Measurements from ENCODE around the gene SEC14L2.

The SEC14L2 gene

DNA sequence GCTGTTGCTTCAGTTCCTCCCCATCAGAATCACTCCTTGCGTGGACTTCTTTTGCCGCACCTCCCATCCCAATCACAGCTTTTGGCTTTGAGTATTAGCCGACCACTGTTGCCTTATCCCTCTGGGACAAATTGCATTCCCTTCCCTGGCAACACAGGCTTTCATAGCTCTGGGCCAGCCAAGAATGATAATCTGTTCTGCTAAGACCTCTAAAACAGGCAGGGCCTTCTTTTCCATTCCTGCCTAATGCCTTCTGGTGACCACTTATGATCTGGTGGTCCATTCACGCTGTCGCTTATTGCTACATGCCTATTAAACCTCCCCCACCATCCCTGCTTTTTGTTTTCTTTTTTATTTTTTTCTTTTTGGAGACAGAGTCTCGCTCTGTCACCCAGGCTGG, 9.6 kb downstream of the SEC14L2 start:
- Histone ChIP-seq H3K27ac (ENCODE audit: low read depth, low read length) (no peak overlapping the region), H2AFZ (ENCODE audit: insufficient read depth, low read length, poor library complexity) (no peak overlapping the region), H3K23ac (ENCODE audit: low read length) (no peak overlapping the region), H3K4me2 (ENCODE audit: low read length) (no peak overlapping the region), H2BK120ac (ENCODE audit: insufficient read depth, low read length, poor library complexity) (no peak overlapping the region), H2BK12ac (ENCODE audit: low read length) (no peak overlapping the region), H3K36me3 (ENCODE audit: control insufficient read depth in 1 of 2, insufficient read depth in 2 of 2, low read length in 2 of 2) (peaks cover 0 to 4% of the 10 kb centered on the region in 2 experiments), H4K12ac (ENCODE audit: low read depth, low read length) (no peak overlapping the region), H3K4ac (ENCODE audit: low read depth, low read length) (no peak overlapping the region), H3K18ac (ENCODE audit: low read length) (no peak overlapping the region), H3K9ac (ENCODE audit: low read length) (no peak overlapping the region), H2BK5ac (ENCODE audit: low read depth, low read length, poor library complexity) (no peak overlapping the region), H2AK5ac (ENCODE audit: low read length) (no peak overlapping the region), H3K9me3 (ENCODE audit: insufficient read depth, low read depth, low read length) (no peaks in the 10 kb centered on the region), H3K27me3 (ENCODE audit: insufficient read depth, low read length) (no peaks in the 10 kb centered on the region), H4K8ac (ENCODE audit: low read depth, low read length) (no peak overlapping the region), H3K4me3 (ENCODE audit: low read depth, low read length) (no peak overlapping the region), H3K79me1 (ENCODE audit: low read length) (no peaks in the 10 kb centered on the region), H3K14ac (ENCODE audit: low read length) (no peak overlapping the region), H3K4me1 (ENCODE audit: control insufficient read depth in 1 of 2, insufficient read depth in 2 of 2, low read length in 2 of 2) (peaks cover 4 to 11% of the 10 kb centered on the region in 2 experiments), H4K91ac (ENCODE audit: low read depth, low read length) (no peak overlapping the region), H3K79me2 (ENCODE audit: control insufficient read depth, insufficient read depth, low read length, poor library complexity) (no peaks in the 10 kb centered on the region)
- no CpG with 5 or more reads among the region's 6 CpGs for WGBS (ENCODE audit: extremely low coverage, insufficient coverage, insufficient read length)
- no peak for DNase-seq

DNA sequence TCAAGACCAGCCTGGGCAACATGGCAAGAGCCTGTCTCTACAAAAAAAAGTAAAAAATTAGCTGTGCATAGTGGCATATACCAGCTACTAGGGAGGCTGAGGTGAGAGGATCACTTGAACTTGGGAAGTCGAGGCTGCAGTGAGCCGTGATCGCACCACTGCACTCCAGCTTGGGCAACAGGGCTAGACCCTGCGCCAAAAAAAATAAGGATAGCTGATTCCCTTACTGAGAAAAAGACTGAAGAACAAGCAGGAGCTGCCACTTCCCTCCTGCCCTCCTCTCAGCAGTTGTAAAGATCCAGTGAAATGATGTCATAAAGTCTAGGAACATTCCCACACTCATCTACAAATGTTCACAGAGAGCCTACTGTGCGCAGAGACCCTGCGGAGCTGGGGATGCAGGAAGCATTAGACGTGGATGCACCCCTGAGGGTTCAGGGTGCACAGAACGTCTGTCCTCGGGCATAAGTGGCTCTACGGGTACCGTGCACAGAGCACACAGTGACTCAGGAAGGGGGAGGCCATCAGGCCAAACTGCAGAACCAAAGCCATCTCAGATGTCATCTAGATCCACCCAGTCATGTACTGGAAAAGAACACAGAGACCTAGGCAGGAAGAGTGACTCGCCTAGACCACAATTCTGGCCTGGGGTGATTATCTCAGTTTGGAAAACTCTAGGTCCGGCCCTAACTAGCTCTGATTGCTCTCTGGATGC, 11.7 kb downstream of the SEC14L2 start:
- Histone ChIP-seq H3K9me3 (ENCODE audit: insufficient read depth, low read depth, low read length) (no peaks in the 10 kb centered on the region), H2AK5ac (ENCODE audit: low read length) (no peak overlapping the region), H3K4me3 (ENCODE audit: low read depth, low read length) (no peak overlapping the region), H4K12ac (ENCODE audit: low read depth, low read length) (no peak overlapping the region), H3K27me3 (ENCODE audit: insufficient read depth, low read length) (no peaks in the 10 kb centered on the region), H3K27ac (ENCODE audit: low read depth, low read length) (no peak overlapping the region), H3K4me1 (ENCODE audit: control insufficient read depth in 1 of 2, insufficient read depth in 2 of 2, low read length in 2 of 2) (peaks cover 4 to 8% of the 10 kb centered on the region in 2 experiments), H4K8ac (ENCODE audit: low read depth, low read length) (no peak overlapping the region), H3K79me2 (ENCODE audit: control insufficient read depth, insufficient read depth, low read length, poor library complexity) (no peaks in the 10 kb centered on the region), H4K91ac (ENCODE audit: low read depth, low read length) (no peak overlapping the region), H3K79me1 (ENCODE audit: low read length) (no peaks in the 10 kb centered on the region), H3K18ac (ENCODE audit: low read length) (no peak overlapping the region), H2AFZ (ENCODE audit: insufficient read depth, low read length, poor library complexity) (no peak overlapping the region), H3K9ac (ENCODE audit: low read length) (no peak overlapping the region), H3K36me3 (ENCODE audit: control insufficient read depth in 1 of 2, insufficient read depth in 2 of 2, low read length in 2 of 2) (peaks cover 0 to 4% of the 10 kb centered on the region in 2 experiments), H2BK5ac (ENCODE audit: low read depth, low read length, poor library complexity) (no peak overlapping the region), H2BK12ac (ENCODE audit: low read length) (no peak overlapping the region), H3K4me2 (ENCODE audit: low read length) (no peak overlapping the region), H2BK120ac (ENCODE audit: insufficient read depth, low read length, poor library complexity) (no peak overlapping the region), H3K23ac (ENCODE audit: low read length) (no peak overlapping the region), H3K14ac (ENCODE audit: low read length) (no peak overlapping the region), H3K4ac (ENCODE audit: low read depth, low read length) (no peak overlapping the region)
- DNase-seq = no peak
- WGBS (ENCODE audit: extremely low coverage, insufficient coverage, insufficient read length) = no CpG with 5 or more reads among the region's 13 CpGs

DNA sequence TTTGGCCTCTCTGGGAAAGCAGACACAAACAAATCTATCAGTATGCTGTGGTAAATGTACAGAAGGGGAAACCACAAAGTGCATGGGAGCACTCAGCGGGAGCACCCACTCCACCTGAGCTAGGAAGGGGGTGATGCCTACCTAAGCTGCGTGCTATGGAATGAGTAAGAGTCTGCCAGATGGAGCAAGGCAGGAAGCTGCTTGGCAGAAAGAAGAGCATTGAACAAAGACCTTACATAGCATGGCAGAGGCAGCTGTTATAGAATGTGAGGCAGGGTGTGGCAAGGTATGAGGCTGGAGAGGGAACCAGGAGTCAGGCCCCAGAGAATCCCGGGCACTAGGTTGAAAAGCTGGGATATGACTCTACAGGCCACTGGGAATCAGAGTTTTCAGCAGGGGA, 15.0 kb downstream of the SEC14L2 start:
- no peak overlapping the region for H3K4me3 ChIP-seq (ENCODE audit: low read depth, low read length)
- H4K12ac ChIP-seq (ENCODE audit: low read depth, low read length) = no peak overlapping the region
- no peak overlapping the region for H3K4ac ChIP-seq (ENCODE audit: low read depth, low read length)
- no peak overlapping the region for H4K8ac ChIP-seq (ENCODE audit: low read depth, low read length)
- H3K4me1 ChIP-seq (ENCODE audit: control insufficient read depth in 1 of 2, insufficient read depth in 2 of 2, low read length in 2 of 2) = peaks cover 4 to 8% of the 10 kb centered on the region in 2 experiments
- no peak overlapping the region for H3K23ac ChIP-seq (ENCODE audit: low read length)
- no peaks in the 10 kb centered on the region for H3K79me2 ChIP-seq (ENCODE audit: control insufficient read depth, insufficient read depth, low read length, poor library complexity)
- H2BK12ac ChIP-seq (ENCODE audit: low read length) = no peak overlapping the region
- H2BK120ac ChIP-seq (ENCODE audit: insufficient read depth, low read length, poor library complexity) = no peak overlapping the region
- H2AFZ ChIP-seq (ENCODE audit: insufficient read depth, low read length, poor library complexity) = no peak overlapping the region
- no peak overlapping the region for H2AK5ac ChIP-seq (ENCODE audit: low read length)
- no peak overlapping the region for H2BK5ac ChIP-seq (ENCODE audit: low read depth, low read length, poor library complexity)
- no peaks in the 10 kb centered on the region for H3K79me1 ChIP-seq (ENCODE audit: low read length)
- no peak overlapping the region for H3K27ac ChIP-seq (ENCODE audit: low read depth, low read length)
- peaks cover 6 to 14% of the 10 kb centered on the region in 2 experiments for H3K36me3 ChIP-seq (ENCODE audit: control insufficient read depth in 1 of 2, insufficient read depth in 2 of 2, low read length in 2 of 2)
- no peak overlapping the region for H3K14ac ChIP-seq (ENCODE audit: low read length)
- no peak overlapping the region for H3K9ac ChIP-seq (ENCODE audit: low read length)
- H3K4me2 ChIP-seq (ENCODE audit: low read length) = no peak overlapping the region
- no peak overlapping the region for H3K18ac ChIP-seq (ENCODE audit: low read length)
- no peaks in the 10 kb centered on the region for H3K27me3 ChIP-seq (ENCODE audit: insufficient read depth, low read length)
- no peaks in the 10 kb centered on the region for H3K9me3 ChIP-seq (ENCODE audit: insufficient read depth, low read depth, low read length)
- WGBS (ENCODE audit: extremely low coverage, insufficient coverage, insufficient read length) = no CpG with 5 or more reads among the region's 3 CpGs
- no peak for DNase-seq
- H4K91ac ChIP-seq (ENCODE audit: low read depth, low read length) = no peak overlapping the region

DNA sequence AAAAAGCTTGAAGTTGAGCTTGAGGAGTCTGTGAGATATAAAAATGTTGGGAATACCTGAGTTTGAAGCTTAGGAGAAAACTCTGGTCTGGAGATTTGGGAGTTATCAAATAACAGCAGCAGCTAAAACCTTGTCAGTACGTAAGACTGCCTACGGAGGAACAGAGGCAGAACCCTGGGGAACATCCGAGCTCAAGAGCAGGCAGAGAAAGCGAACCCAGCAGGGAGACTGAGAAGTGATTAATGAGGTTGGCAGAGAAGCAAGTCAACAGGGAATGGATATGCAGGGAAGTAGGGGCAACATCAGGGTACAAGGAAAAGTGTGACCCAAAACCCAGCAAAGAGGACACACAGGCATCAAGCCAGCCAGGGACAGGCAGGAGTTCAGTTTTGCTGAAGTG, 16.2 kb downstream of the SEC14L2 start:
- H3K36me3 ChIP-seq (ENCODE audit: control insufficient read depth in 1 of 2, insufficient read depth in 2 of 2, low read length in 2 of 2) = peaks cover 6 to 13% of the 10 kb centered on the region in 2 experiments
- no peak overlapping the region for H4K91ac ChIP-seq (ENCODE audit: low read depth, low read length)
- no peaks in the 10 kb centered on the region for H3K79me1 ChIP-seq (ENCODE audit: low read length)
- no peak overlapping the region for H2BK12ac ChIP-seq (ENCODE audit: low read length)
- no peak overlapping the region for H3K14ac ChIP-seq (ENCODE audit: low read length)
- WGBS (ENCODE audit: extremely low coverage, insufficient coverage, insufficient read length) = no CpG with 5 or more reads among the region's 4 CpGs
- no peak overlapping the region for H2BK120ac ChIP-seq (ENCODE audit: insufficient read depth, low read length, poor library complexity)
- no peak overlapping the region for H3K4me2 ChIP-seq (ENCODE audit: low read length)
- H3K4ac ChIP-seq (ENCODE audit: low read depth, low read length) = no peak overlapping the region
- no peaks in the 10 kb centered on the region for H3K27me3 ChIP-seq (ENCODE audit: insufficient read depth, low read length)
- no peak overlapping the region for H3K9ac ChIP-seq (ENCODE audit: low read length)
- H3K23ac ChIP-seq (ENCODE audit: low read length) = no peak overlapping the region
- no peak overlapping the region for H4K12ac ChIP-seq (ENCODE audit: low read depth, low read length)
- no peak for DNase-seq
- no peak overlapping the region for H3K18ac ChIP-seq (ENCODE audit: low read length)
- H3K27ac ChIP-seq (ENCODE audit: low read depth, low read length) = no peak overlapping the region
- no peak overlapping the region for H2BK5ac ChIP-seq (ENCODE audit: low read depth, low read length, poor library complexity)
- H2AFZ ChIP-seq (ENCODE audit: insufficient read depth, low read length, poor library complexity) = no peak overlapping the region
- no peak overlapping the region for H2AK5ac ChIP-seq (ENCODE audit: low read length)
- no peak overlapping the region for H4K8ac ChIP-seq (ENCODE audit: low read depth, low read length)
- peaks cover 4 to 8% of the 10 kb centered on the region in 2 experiments for H3K4me1 ChIP-seq (ENCODE audit: control insufficient read depth in 1 of 2, insufficient read depth in 2 of 2, low read length in 2 of 2)
- no peaks in the 10 kb centered on the region for H3K9me3 ChIP-seq (ENCODE audit: insufficient read depth, low read depth, low read length)
- no peaks in the 10 kb centered on the region for H3K79me2 ChIP-seq (ENCODE audit: control insufficient read depth, insufficient read depth, low read length, poor library complexity)
- no peak overlapping the region for H3K4me3 ChIP-seq (ENCODE audit: low read depth, low read length)

Measured in trophoblast cell (in vitro differentiated cells and primary cell).